CD4-positive, alpha-beta T cell treated with Interleukin-21 for 1 hour (primary cell): Measurements from ENCODE around the gene STK10.
"Not testable (repeated sequence)": the region's sequence is repeated elsewhere in the genome, so short reads cannot be mapped to it uniquely, and the experiment has no call there.

Experiments used
- DNase-seq: peaks from one replicate; pipeline ENCODE4 v3.0.0-alpha.2; 2020

Gene STK10

GRCh38 chr5:172164769-172165212, 23.2 kb downstream of the STK10 start:
- no peak for DNase-seq

- DNase-seq, result no peak
Observed at GRCh38 chr5:172163346-172163745, 24.7 kb downstream of the STK10 start.

GRCh38 chr5:172162987-172163343, 25.1 kb downstream of the STK10 start:
- DNase-seq, result no peak

- DNase-seq, result no peak
Observed at GRCh38 chr5:172162323-172162986, 25.6 kb downstream of the STK10 start.

- DNase-seq, result no peak
Observed at GRCh38 chr5:172160506-172160905, 27.5 kb downstream of the STK10 start.

- no peak for DNase-seq
Observed at GRCh38 chr5:172159016-172159415, 29.0 kb downstream of the STK10 start.

- no peak for DNase-seq
Observed at GRCh38 chr5:172156541-172156994, 31.5 kb downstream of the STK10 start.

- not testable (repeated sequence) for DNase-seq
Observed at GRCh38 chr5:172155101-172155500, 32.9 kb downstream of the STK10 start.

GRCh38 chr5:172153695-172154094, 34.3 kb downstream of the STK10 start:
- no peak for DNase-seq

GRCh38 chr5:172151661-172152210, 36.3 kb downstream of the STK10 start:
- no peak for DNase-seq

GRCh38 chr5:172150514-172151425, 37.3 kb downstream of the STK10 start:
- DNase-seq, result peak; percentile 32

- not testable (repeated sequence) for DNase-seq
Observed at GRCh38 chr5:172149481-172149880, 38.5 kb downstream of the STK10 start.

GRCh38 chr5:172149073-172149472, 39.0 kb downstream of the STK10 start:
- DNase-seq, result no peak

GRCh38 chr5:172148381-172148780, 39.6 kb downstream of the STK10 start:
- no peak for DNase-seq

- no peak for DNase-seq
Observed at GRCh38 chr5:172147857-172148256, 40.2 kb downstream of the STK10 start.

- DNase-seq, result no peak
Observed at GRCh38 chr5:172146748-172147092, 41.3 kb downstream of the STK10 start.

- no peak for DNase-seq
Observed at GRCh38 chr5:172145870-172146747, 41.9 kb downstream of the STK10 start.

- no peak for DNase-seq
Observed at GRCh38 chr5:172144931-172145869, 42.8 kb downstream of the STK10 start.

GRCh38 chr5:172144291-172144815, 43.7 kb downstream of the STK10 start:
- no peak for DNase-seq

- no peak for DNase-seq
Observed at GRCh38 chr5:172143875-172144274, 44.1 kb downstream of the STK10 start.

GRCh38 chr5:172142709-172143215, 45.3 kb downstream of the STK10 start:
- DNase-seq, result no peak
